ENCODE measurements around the gene HS6ST2. TPM values are rescaled to one million over a fixed set of nuclear protein-coding genes. Genes with fewer than 3 reads are reported as not detected.
"Not testable (repeated sequence)": the region's sequence is repeated elsewhere in the genome, so short reads cannot be mapped to it uniquely, and the experiment has no call there.

HS6ST2 gene
- total and polyA plus RNA-seq, 11 donors: 0.05 to 0.54 (median 0.17) TPM; not detected in 3

GRCh38 chrX:132908891-132909290 lies 49.5 kb downstream of the HS6ST2 start:
- no peaks in the 10 kb centered on the region for H3K36me3 ChIP-seq
- TF ChIP-seq CTCF (IDR thresholded peaks at IDR 0.05) (no peak), POLR2A (IDR thresholded peaks at IDR 0.05) (no peak)
- no peak for ATAC-seq
- peaks cover 0 to 18% (median 0%) of the 10 kb centered on the region in 12 donors for H3K9me3 ChIP-seq
- peaks cover 0 to 19% (median 0%) of the 10 kb centered on the region in 9 donors for H3K27me3 ChIP-seq
- DNase-seq: no peak
- H3K4me3 ChIP-seq: no peak overlapping the region
- H3K4me1 ChIP-seq: no peaks in the 10 kb centered on the region
- H3K27ac ChIP-seq: no peak overlapping the region
- intact Hi-C loops (cut with DNase I): no loop called here

GRCh38 chrX:132900633-132901293 lies 57.7 kb downstream of the HS6ST2 start:
- Histone ChIP-seq H3K9me3 (no peaks in the 10 kb centered on the region), H3K27ac (no peak overlapping the region), H3K36me3 (no peaks in the 10 kb centered on the region), H3K27me3 (no peaks in the 10 kb centered on the region), H3K4me1 (no peaks in the 10 kb centered on the region), H3K4me3 (no peak overlapping the region)
- DNase-seq (no peak), ATAC-seq (no peak)
- intact Hi-C loops (cut with DNase I): no loop called here
- WGBS, 4 donors: 91 to 98% (median 96%) methylated on average over 1 of the region's 1 CpG
- TF ChIP-seq POLR2A (IDR thresholded peaks at IDR 0.05) (no peak), CTCF (IDR thresholded peaks at IDR 0.05) (no peak)

GRCh38 chrX:132887569-132887968 lies 70.9 kb downstream of the HS6ST2 start:
- ATAC-seq: no peak
- intact Hi-C loops (cut with DNase I): no loop called here
- Histone ChIP-seq H3K9me3 (peaks cover 0 to 4% (median 0%) of the 10 kb centered on the region in 12 donors), H3K36me3 (no peaks in the 10 kb centered on the region), H3K27ac (no peak overlapping the region), H3K4me3 (no peak overlapping the region), H3K4me1 (no peaks in the 10 kb centered on the region), H3K27me3 (peaks cover 0 to 5% (median 0%) of the 10 kb centered on the region in 9 donors)
- DNase-seq: no peak
- TF ChIP-seq CTCF (IDR thresholded peaks at IDR 0.05) (no peak), POLR2A (IDR thresholded peaks at IDR 0.05) (no peak)

- peaks cover 0 to 5% (median 0%) of the 10 kb centered on the region in 9 donors for H3K27me3 ChIP-seq
- H3K4me3 ChIP-seq: no peak overlapping the region
- no peak for TF ChIP-seq CTCF (IDR thresholded peaks at IDR 0.05)
- no peak for TF ChIP-seq POLR2A (IDR thresholded peaks at IDR 0.05)
- H3K36me3 ChIP-seq: no peaks in the 10 kb centered on the region
- WGBS, 4 donors: 65 to 72% (median 66%) methylated on average over 5 of the region's 5 CpGs
- ATAC-seq: no peak
- no peak for DNase-seq
- peaks cover 0 to 4% (median 0%) of the 10 kb centered on the region in 12 donors for H3K9me3 ChIP-seq
- no peaks in the 10 kb centered on the region for H3K4me1 ChIP-seq
- H3K27ac ChIP-seq: no peak overlapping the region
- intact Hi-C loops (cut with DNase I): no loop called here
Observed at GRCh38 chrX:132883358-132883915, 75.0 kb downstream of the HS6ST2 start.

- H3K4me1 ChIP-seq; ATAC-seq; H3K27ac ChIP-seq; H3K9me3 ChIP-seq; H3K36me3 ChIP-seq; H3K27me3 ChIP-seq; DNase-seq; H3K4me3 ChIP-seq; intact Hi-C loops (cut with DNase I): not testable (repeated sequence)
- 83 to 95% (median 90%) methylated on average over 1 to 2 of the region's 2 CpGs for WGBS, 4 donors
Observed at GRCh38 chrX:132880753-132881152, 77.7 kb downstream of the HS6ST2 start.
